Mucosa of descending colon (tissue), 3 donors: ENCODE results near the gene ERC2. TPM values are rescaled to one million over a fixed set of nuclear protein-coding genes. Genes with fewer than 3 reads are reported as not detected.

Experiments used
- ATAC-seq: fragments of 200-7000 bp; cut with Tn5 transposase; one replicate; pipeline ENCODE4 v1.9.1; 2020; ENCODE audit warnings: mild to moderate bottlenecking, moderate library complexity
- DNase-seq, 3 donors: peaks; one replicate each; pipeline ENCODE4 v3.0.0-alpha.2; 2020
- H3K36me3 ChIP-seq: fragments of 200-600 bp; one replicate; pipeline ENCODE4 v1.8.0; 2021; ENCODE audit warnings: low read depth, mild to moderate bottlenecking
- H3K4me1 ChIP-seq: fragments of 200-600 bp; one replicate; pipeline ENCODE4 v1.8.0; 2021; ENCODE audit warnings: low read depth, mild to moderate bottlenecking
- H3K4me3 ChIP-seq: fragments of 200-600 bp; one replicate; pipeline ENCODE4 v1.8.0; 2021; ENCODE audit warnings: mild to moderate bottlenecking
- H3K9me3 ChIP-seq: fragments of 200-600 bp; one replicate; pipeline ENCODE4 v1.8.0; 2021; ENCODE audit warnings: mild to moderate bottlenecking
- CTCF ChIP-seq: fragments of 200-600 bp; IDR thresholded peaks from one replicate; pipeline ENCODE4 v1.8.0; 2022; ENCODE audit warnings: antibody characterized with exemption, mild to moderate bottlenecking
- intact Hi-C, 2 donors: fragments of 100-400 bp; cut with DNase I in 1 of 2; cut with micrococcal nuclease in 1 of 2; formaldehyde crosslinking; loops; one replicate each; pipeline versions ENCODE4 v1.11.0 to v1.11.1; 2022; cut with DNase I, micrococcal nuclease
- total RNA-seq, 3 donors: library from RNA; stranded (reverse); fragmentation: NEBNext Ultra II Directional in 2 of 3; extraction: Animal tissue kit (Norgen Biotek cat#: 25700) in 2 of 3; gene quantifications; one replicate each; pipeline versions ENCODE4 v1.2.1 to v1.2.4, GENCODE V29; 2021 to 2023
- donor health status: DM: no; HTN: no; CAD: no; lungs with moderate emphysema.
- donor health status: DM: no; HTN: no; CAD: no.
- donor health status: DM: no; HTN: yes; CAD: no.

ERC2 gene
- total RNA-seq, 3 donors from 2014 or later, result 0.06 to 1.8 (median 0.43) TPM

GRCh38 chr3:55884066-55884465, 584.2 kb downstream of the ERC2 start:
- no peak for TF ChIP-seq CTCF
- Histone ChIP-seq H3K36me3 (no peaks in the 10 kb centered on the region), H3K4me3 (no peak overlapping the region), H3K4me1 (no peaks in the 10 kb centered on the region), H3K9me3 (no peaks in the 10 kb centered on the region)
- intact Hi-C loops, result no loop called here
- ATAC-seq (no peak), DNase-seq (no peak)

GRCh38 chr3:55882006-55882405, 586.3 kb downstream of the ERC2 start:
- ATAC-seq, result no peak
- Histone ChIP-seq H3K4me1 (no peaks in the 10 kb centered on the region), H3K9me3 (no peaks in the 10 kb centered on the region), H3K36me3 (no peaks in the 10 kb centered on the region), H3K4me3 (no peak overlapping the region)
- TF ChIP-seq CTCF, result no peak
- intact Hi-C loops, result no loop called here
- DNase-seq, result no peak

GRCh38 chr3:55880357-55880756, 587.9 kb downstream of the ERC2 start:
- no peaks in the 10 kb centered on the region for H3K36me3 ChIP-seq
- H3K9me3 ChIP-seq, result no peaks in the 10 kb centered on the region
- no peak for ATAC-seq
- intact Hi-C loops, result no loop called here
- no peaks in the 10 kb centered on the region for H3K4me1 ChIP-seq
- TF ChIP-seq CTCF, result no peak
- no peak overlapping the region for H3K4me3 ChIP-seq
- no peak for DNase-seq

- ATAC-seq (no peak), DNase-seq (no peak)
- no peaks in the 10 kb centered on the region for H3K36me3 ChIP-seq
- intact Hi-C loops, result no loop called here
- H3K9me3 ChIP-seq, result no peaks in the 10 kb centered on the region
- H3K4me1 ChIP-seq, result no peaks in the 10 kb centered on the region
- no peak for TF ChIP-seq CTCF
- H3K4me3 ChIP-seq, result no peak overlapping the region
Measured at GRCh38 chr3:55879901-55880331, 588.4 kb downstream of the ERC2 start.

GRCh38 chr3:55877703-55878102, 590.6 kb downstream of the ERC2 start:
- intact Hi-C loops, result no loop called here
- Histone ChIP-seq H3K4me1 (no peaks in the 10 kb centered on the region), H3K36me3 (no peaks in the 10 kb centered on the region), H3K4me3 (no peak overlapping the region), H3K9me3 (no peaks in the 10 kb centered on the region)
- ATAC-seq (no peak), DNase-seq (no peak)
- TF ChIP-seq CTCF, result no peak

- Histone ChIP-seq H3K36me3 (no peaks in the 10 kb centered on the region), H3K9me3 (no peaks in the 10 kb centered on the region), H3K4me1 (no peaks in the 10 kb centered on the region), H3K4me3 (no peak overlapping the region)
- ATAC-seq (no peak), DNase-seq (no peak)
- TF ChIP-seq CTCF, result no peak
- intact Hi-C loops, result no loop called here
Measured at GRCh38 chr3:55876560-55876959, 591.7 kb downstream of the ERC2 start.
